ENCODE measurements around the gene ABT1. TPM values are rescaled to one million over a fixed set of nuclear protein-coding genes. Genes with fewer than 3 reads are reported as not detected.
"Not testable (repeated sequence)": the region's sequence is repeated elsewhere in the genome, so short reads cannot be mapped to it uniquely, and the experiment has no call there.

The ABT1 gene
- 28.6 and 29.8 TPM in 2 replicates for total RNA-seq
- 23.0 TPM for total RNA-seq (2013)
- polyA plus RNA-seq: 16.9 and 17.6 TPM in 2 replicates
- 22.5 TPM in 2 replicates for polyA minus RNA-seq

GRCh38 chr6:26596579-26597388 lies at the start of gene ABT1:
Gene ABT1, plus strand, starts transcription at chr6:26596953. Its CDS starts 30 bp downstream, at chr6:26596983.
- no peak within 1 kb of the TSS for H3K27ac Mint-ChIP-seq
- Histone ChIP-seq H2AFZ (ENCODE audit: insufficient read depth, low read depth, low read length, poor library complexity, severe bottlenecking) (peak within 1 kb of the TSS; percentile 90), H3K79me2 (ENCODE audit: control insufficient read depth, insufficient read depth, low read length) (peaks cover 21% of the 10 kb centered on the region), H3K4me2 (replicated peaks; ENCODE audit: low read depth, low read length, poor library complexity, severe bottlenecking) (peak within 1 kb of the TSS; percentile 87), H3K9ac (ENCODE audit: low read length) (peak within 1 kb of the TSS; percentile 82), H3K4me1 (ENCODE audit: control insufficient read depth in 2 of 2, insufficient read depth in 2 of 2, low read length in 2 of 2) (peaks cover 14 to 24% of the 10 kb centered on the region in 2 donors), H3K4me3 (ENCODE audit: control extremely low read depth in 1 of 5, extremely low read depth in 1 of 5, insufficient read depth in 1 of 5, low read depth in 2 of 5, low read length in 4 of 5) (peak within 1 kb of the TSS; percentile 84 to 99 (median 91)), H3K36me3 (replicated peaks in 1 of 2; ENCODE audit: control extremely low read depth in 1 of 2, control insufficient read depth in 1 of 2, extremely low read depth in 1 of 2, insufficient read depth in 2 of 2, low read length in 1 of 2) (peaks cover 0 to 25% of the 10 kb centered on the region in 2 experiments), H3K9me3 (ENCODE audit: control extremely low read depth in 1 of 3, control insufficient read depth in 2 of 3, insufficient read depth in 1 of 3, low read length in 2 of 3) (no peaks in the 10 kb centered on the region), H4K20me1 (ENCODE audit: control insufficient read depth, insufficient read depth, low read length, poor library complexity, severe bottlenecking) (peaks cover 9% of the 10 kb centered on the region), H3K27ac (ENCODE audit: low read length in 2 of 2) (peak within 1 kb of the TSS; percentile 88 to 89), H3K27me3 (replicated peaks in 1 of 4; ENCODE audit: control extremely low read depth in 1 of 4, control insufficient read depth in 3 of 4, insufficient read depth in 4 of 4, low read length in 3 of 4) (peaks cover 2 to 20% (median 9%) of the 10 kb centered on the region in 4 experiments)
- H3K9me3 Mint-ChIP-seq (ENCODE audit: insufficient read depth): no peaks in the 10 kb centered on the region
- intact Hi-C loops (cut with micrococcal nuclease): loop anchor here (1.0 to 10.0 kb wide), 17 partner anchors 24 to 1296 kb away; partner anchors contain the start of gene ZNF322
- no peak for TF ChIP-seq EZH2 (IDR thresholded peaks at IDR 0.05; ENCODE audit: borderline replicate concordance, insufficient read depth, low read depth, low read length, poor library complexity, severe bottlenecking)
- TF ChIP-seq CTCF (IDR thresholded peaks at IDR 0.05): no peak
- H3K4me1 Mint-ChIP-seq: peaks cover 20% of the 10 kb centered on the region
- ATAC-seq (ENCODE audit: low read depth) (peak; percentile 93), DNase-seq (peak; percentile 98)
- ChIA-PET POLR2A (interaction anchor here (1.7 kb wide), 1 partner anchor 399 kb away, joined by 8 read pairs; a partner anchor contains a TSS), CTCF (interaction anchor here (0.9 to 7.5 kb wide), 17 partner anchors 14 to 1268 kb away, joined by 3 to 132 read pairs (median 7); a partner anchor contains a TSS)
- H3K27me3 Mint-ChIP-seq: peaks cover 8% of the 10 kb centered on the region
- no peak within 1 kb of the TSS for H3K4me3 Mint-ChIP-seq
- under 1% methylated on average over 46 of the region's 51 CpGs for WGBS (ENCODE audit: insufficient coverage)

GRCh38 chr6:26547363-26547762 lies 49.4 kb upstream of the ABT1 start:
- H3K27ac Mint-ChIP-seq; H2AFZ ChIP-seq (ENCODE audit: insufficient read depth, low read depth, low read length, poor library complexity, severe bottlenecking); H3K27me3 Mint-ChIP-seq; H4K20me1 ChIP-seq (ENCODE audit: control insufficient read depth, insufficient read depth, low read length, poor library complexity, severe bottlenecking); H3K9me3 ChIP-seq (ENCODE audit: control extremely low read depth in 1 of 3, control insufficient read depth in 2 of 3, insufficient read depth in 1 of 3, low read length in 2 of 3); H3K79me2 ChIP-seq (ENCODE audit: control insufficient read depth, insufficient read depth, low read length); H3K27me3 ChIP-seq (replicated peaks in 1 of 4; ENCODE audit: control extremely low read depth in 1 of 4, control insufficient read depth in 3 of 4, insufficient read depth in 4 of 4, low read length in 3 of 4); DNase-seq; H3K4me2 ChIP-seq (replicated peaks; ENCODE audit: low read depth, low read length, poor library complexity, severe bottlenecking); H3K4me3 Mint-ChIP-seq; H3K9ac ChIP-seq (ENCODE audit: low read length); H3K9me3 Mint-ChIP-seq (ENCODE audit: insufficient read depth); H3K4me3 ChIP-seq (ENCODE audit: control extremely low read depth in 1 of 5, extremely low read depth in 1 of 5, insufficient read depth in 1 of 5, low read depth in 2 of 5, low read length in 4 of 5); ATAC-seq (ENCODE audit: low read depth); intact Hi-C loops (cut with micrococcal nuclease); H3K27ac ChIP-seq (ENCODE audit: low read length in 2 of 2): not testable (repeated sequence)
- ChIA-PET POLR2A (interaction anchor here (0.6 to 0.7 kb wide), 2 partner anchors 170 to 603 kb away, joined by 7 to 9 read pairs; no protein-coding TSS in a partner anchor), CTCF (interaction anchor here (1.3 to 1.5 kb wide), 2 partner anchors 10 to 15 kb away, joined by 3 to 4 read pairs; partner anchors contain the start of gene HMGN4)
- peaks cover 0 to 11% of the 10 kb centered on the region in 2 experiments for H3K36me3 ChIP-seq (replicated peaks in 1 of 2; ENCODE audit: control extremely low read depth in 1 of 2, control insufficient read depth in 1 of 2, extremely low read depth in 1 of 2, insufficient read depth in 2 of 2, low read length in 1 of 2)
- 96% methylated on average over 12 of the region's 18 CpGs for WGBS (ENCODE audit: insufficient coverage)
- peaks cover 3 to 20% of the 10 kb centered on the region in 2 donors for H3K4me1 ChIP-seq (ENCODE audit: control insufficient read depth in 2 of 2, insufficient read depth in 2 of 2, low read length in 2 of 2)
- H3K4me1 Mint-ChIP-seq: peaks cover 15% of the 10 kb centered on the region

Measured in B cell (primary cell).